Chondrocyte (in vitro differentiated cells): ENCODE results near the gene TTC32. TPM values are rescaled to one million over a fixed set of nuclear protein-coding genes. Genes with fewer than 3 reads are reported as not detected.
A peak's percentile ranks its signal among the peaks of the same experiment; 100 is the strongest.

ENCODE experiments used
- DNase-seq: peaks from one replicate; pipeline ENCODE4 v3.0.0; 2021; ENCODE audit warnings: mixed read lengths, low spot score
- H3K27ac Mint-ChIP-seq: one replicate; pipeline ENCODE4 v1.8.0; 2021; ENCODE audit warnings: mild to moderate bottlenecking, moderate library complexity, mixed read lengths; ENCODE audit not compliant: unreplicated experiment
- H3K27me3 Mint-ChIP-seq: 2 replicates; pipeline ENCODE4 v1.8.0; 2021; ENCODE audit warnings: low read depth, mixed read lengths
- H3K36me3 Mint-ChIP-seq: 2 replicates; pipeline ENCODE4 v1.8.0; 2021; ENCODE audit warnings: low read depth, mixed read lengths
- H3K4me1 Mint-ChIP-seq: 2 replicates; pipeline ENCODE4 v1.8.0; 2021; ENCODE audit warnings: low read depth, mild to moderate bottlenecking, mixed read lengths
- H3K4me3 Mint-ChIP-seq: one replicate; pipeline ENCODE4 v1.8.0; 2021; ENCODE audit warnings: mild to moderate bottlenecking, moderate library complexity, mixed read lengths; ENCODE audit not compliant: unreplicated experiment
- H3K9me3 Mint-ChIP-seq: 2 replicates; pipeline ENCODE4 v1.8.0; 2021; ENCODE audit warnings: low read depth, mixed read lengths
- total RNA-seq: library from RNA; stranded (reverse); gene quantifications from 3 replicates; pipeline ENCODE4 v1.2.1, GENCODE V29; 2021
- TF ChIP-seq, protein P1 (sequence below): fragments of 200-600 bp; sonication (generic); IDR thresholded peaks from 2 replicates; pipeline ENCODE4 v1.5.0; 2021; ENCODE audit warnings: antibody characterized with exemption, mild to moderate bottlenecking, moderate library complexity

TTC32 gene
- total RNA-seq, 1 donor from 2014 or later, result 6.7 TPM

DNA sequence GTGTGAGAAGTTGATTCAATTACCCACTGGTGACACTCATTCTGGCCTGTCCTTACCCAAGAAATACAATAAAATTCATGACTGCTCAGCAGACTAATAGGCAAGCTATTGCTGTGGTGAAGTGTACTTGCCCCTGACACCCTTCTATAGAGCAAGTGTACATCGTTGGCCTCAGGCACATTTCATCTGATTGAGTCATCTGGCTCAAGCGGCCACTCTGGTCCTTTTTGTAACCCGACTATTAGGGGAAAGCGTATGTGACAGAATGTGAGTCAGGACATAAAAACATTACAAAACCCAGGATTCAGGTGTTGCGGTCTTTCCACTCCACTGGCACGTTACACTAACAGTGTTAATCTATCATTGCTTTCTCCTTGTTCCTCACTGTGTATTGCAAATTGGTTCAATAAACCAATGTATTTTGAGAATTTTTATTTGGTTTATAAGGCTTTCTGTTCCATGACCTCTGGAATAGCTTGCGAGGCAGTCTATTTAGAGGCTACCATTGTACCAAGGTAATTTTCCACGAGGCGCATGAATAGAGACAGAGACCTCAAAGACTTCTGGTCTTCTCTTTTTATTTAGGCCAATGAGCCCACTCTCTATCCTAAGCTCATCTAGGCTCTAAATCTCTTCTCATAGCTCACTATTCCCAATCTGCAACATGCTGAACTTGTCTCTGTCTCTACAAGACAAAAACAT is 10.2 kb upstream of the TTC32 start:
- Mint-ChIP-seq H3K4me3 (no peak overlapping the region), H3K4me1 (peaks cover 26% of the 10 kb centered on the region), H3K9me3 (no peaks in the 10 kb centered on the region), H3K27ac (peak overlapping the region; percentile 86), H3K27me3 (no peaks in the 10 kb centered on the region), H3K36me3 (peaks cover 4% of the 10 kb centered on the region)
- DNase-seq, result no peak
- TF ChIP-seq, protein P1, sequence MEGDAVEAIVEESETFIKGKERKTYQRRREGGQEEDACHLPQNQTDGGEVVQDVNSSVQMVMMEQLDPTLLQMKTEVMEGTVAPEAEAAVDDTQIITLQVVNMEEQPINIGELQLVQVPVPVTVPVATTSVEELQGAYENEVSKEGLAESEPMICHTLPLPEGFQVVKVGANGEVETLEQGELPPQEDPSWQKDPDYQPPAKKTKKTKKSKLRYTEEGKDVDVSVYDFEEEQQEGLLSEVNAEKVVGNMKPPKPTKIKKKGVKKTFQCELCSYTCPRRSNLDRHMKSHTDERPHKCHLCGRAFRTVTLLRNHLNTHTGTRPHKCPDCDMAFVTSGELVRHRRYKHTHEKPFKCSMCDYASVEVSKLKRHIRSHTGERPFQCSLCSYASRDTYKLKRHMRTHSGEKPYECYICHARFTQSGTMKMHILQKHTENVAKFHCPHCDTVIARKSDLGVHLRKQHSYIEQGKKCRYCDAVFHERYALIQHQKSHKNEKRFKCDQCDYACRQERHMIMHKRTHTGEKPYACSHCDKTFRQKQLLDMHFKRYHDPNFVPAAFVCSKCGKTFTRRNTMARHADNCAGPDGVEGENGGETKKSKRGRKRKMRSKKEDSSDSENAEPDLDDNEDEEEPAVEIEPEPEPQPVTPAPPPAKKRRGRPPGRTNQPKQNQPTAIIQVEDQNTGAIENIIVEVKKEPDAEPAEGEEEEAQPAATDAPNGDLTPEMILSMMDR, result no peak

DNA sequence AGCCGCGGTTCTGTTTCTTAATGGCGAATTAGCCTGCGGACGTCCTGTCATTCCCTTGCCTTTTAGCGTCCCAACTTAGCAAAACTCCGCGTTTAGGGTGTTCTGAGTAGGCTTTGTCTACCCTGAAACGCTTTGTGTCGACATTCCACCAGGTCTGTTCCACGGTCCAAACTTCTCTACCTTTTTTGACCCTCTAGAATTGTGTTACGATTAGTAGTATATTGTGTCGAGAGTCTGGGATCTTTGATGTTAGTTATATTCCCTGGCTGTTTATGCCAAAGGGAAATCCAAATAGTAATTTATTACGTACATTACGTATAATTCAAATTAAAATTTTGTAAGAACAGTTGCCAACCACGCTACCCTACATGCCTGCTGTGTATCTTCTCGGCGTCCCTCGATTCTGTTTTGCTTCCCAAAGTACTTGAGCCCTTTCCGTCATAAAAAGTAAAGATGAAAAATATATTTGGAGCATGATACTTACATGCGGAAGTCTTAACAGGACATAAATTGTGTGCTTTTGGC is 495 bp upstream of the TTC32 start:
- TF ChIP-seq, protein P1, result no peak
- H3K27ac Mint-ChIP-seq, result peak overlapping the region; percentile 100
- H3K36me3 Mint-ChIP-seq, result peaks cover 2% of the 10 kb centered on the region
- no peaks in the 10 kb centered on the region for H3K27me3 Mint-ChIP-seq
- DNase-seq, result no peak
- no peaks in the 10 kb centered on the region for H3K9me3 Mint-ChIP-seq
- peak overlapping the region; percentile 87 for H3K4me3 Mint-ChIP-seq
- H3K4me1 Mint-ChIP-seq, result peaks cover 35% of the 10 kb centered on the region

DNA sequence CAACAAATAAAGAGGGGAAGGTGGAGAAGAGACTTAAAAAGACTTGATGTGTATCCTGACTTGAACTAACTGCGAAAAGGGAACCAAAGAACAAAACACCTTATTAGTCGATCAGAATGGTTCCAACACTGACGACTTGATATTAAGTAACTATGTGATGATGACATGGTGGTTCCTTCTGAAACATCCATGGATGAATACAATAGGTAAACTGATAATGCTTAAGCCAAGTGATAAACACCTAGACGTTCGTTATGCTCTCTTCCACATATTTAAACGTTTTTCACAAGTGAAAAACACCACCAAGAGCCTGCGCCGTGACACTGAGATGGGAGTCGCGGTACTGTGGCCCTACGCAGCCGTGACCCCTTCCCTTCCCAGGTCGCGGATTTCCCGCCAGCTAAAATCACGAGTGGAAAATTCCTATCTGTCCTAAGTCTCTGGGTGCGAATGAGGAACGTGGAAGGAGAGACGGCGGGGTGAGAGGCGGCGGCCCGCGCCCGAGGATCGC is 797 bp downstream of the TTC32 start:
- Mint-ChIP-seq H3K27me3 (no peaks in the 10 kb centered on the region), H3K9me3 (no peaks in the 10 kb centered on the region), H3K4me3 (peak overlapping the region; percentile 87), H3K27ac (peak overlapping the region; percentile 100), H3K36me3 (peaks cover 2% of the 10 kb centered on the region), H3K4me1 (peaks cover 40% of the 10 kb centered on the region)
- TF ChIP-seq, protein P1, result no peak
- no peak for DNase-seq

DNA sequence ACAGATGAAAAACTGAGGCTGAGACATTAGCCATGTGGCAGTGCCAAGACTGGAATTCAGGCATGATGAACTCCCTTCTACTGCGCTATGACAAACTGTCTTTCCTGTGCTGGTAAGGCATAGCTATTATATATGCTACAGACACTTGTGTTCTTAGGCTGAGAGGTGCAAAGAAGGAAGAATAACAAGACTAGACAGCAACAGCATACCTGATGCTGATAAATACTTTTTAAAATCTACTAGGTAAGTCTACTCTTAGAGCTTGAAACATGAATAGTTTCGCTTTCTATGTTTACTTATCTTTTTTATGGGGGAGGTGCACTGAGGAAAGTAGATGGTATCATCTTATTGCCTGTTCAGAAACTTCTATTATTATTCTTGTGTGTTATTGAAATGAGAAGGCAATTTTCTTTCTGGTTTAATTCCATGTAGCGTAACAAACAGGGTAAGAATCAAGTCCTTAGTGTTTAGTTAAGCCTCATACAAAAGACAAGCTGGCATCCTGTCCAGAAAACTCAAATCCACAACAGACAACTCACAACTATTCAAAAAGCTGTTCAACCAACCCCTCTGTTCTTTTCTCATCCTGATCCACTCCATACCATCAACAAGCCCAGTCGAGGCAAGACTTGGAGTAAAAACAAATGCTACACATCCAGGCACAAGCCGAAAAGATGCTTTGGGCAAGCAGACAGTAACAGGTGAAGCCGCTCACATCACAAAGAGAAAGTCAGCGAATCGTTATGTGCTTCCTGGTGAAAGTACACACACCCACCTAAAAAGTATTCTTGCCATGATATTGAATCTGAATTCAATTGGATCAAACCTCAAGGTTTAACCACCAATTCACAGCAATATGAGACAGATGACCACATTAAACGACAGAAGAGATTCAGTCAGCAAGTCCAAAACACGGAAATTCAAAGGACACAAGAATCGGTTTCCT is 1.5 kb downstream of the TTC32 start:
- peaks cover 2% of the 10 kb centered on the region for H3K36me3 Mint-ChIP-seq
- H3K9me3 Mint-ChIP-seq, result no peaks in the 10 kb centered on the region
- H3K27me3 Mint-ChIP-seq, result no peaks in the 10 kb centered on the region
- TF ChIP-seq, protein P1, result no peak
- peak overlapping the region; percentile 87 for H3K4me3 Mint-ChIP-seq
- H3K27ac Mint-ChIP-seq, result peak overlapping the region; percentile 100
- no peak for DNase-seq
- H3K4me1 Mint-ChIP-seq, result peaks cover 48% of the 10 kb centered on the region
